Calu3 (cell line): ENCODE results near the gene SHH. TPM values are rescaled to one million over a fixed set of nuclear protein-coding genes. Genes with fewer than 3 reads are reported as not detected.

Experiments used
- BruUV-seq: library from RNA; stranded (reverse); fragments of 400-500 nt; replicated peaks from 2 replicates; lab custom pipeline; 2021; lab: Mats Ljungman, UMichigan
- CTCF ChIA-PET: fragments of 300-600 bp; sonication (Branson Sonifier 250); formaldehyde crosslinking; loops from one replicate; lab custom pipeline; 2022; ENCODE audit warnings: antibody characterized with exemption; lab: Charles Lee
- DNase-seq: peaks from one replicate; pipeline ENCODE4 v3.0.0; 2022
- H3K27ac Mint-ChIP-seq: one replicate; pipeline ENCODE4 v1.8.0; 2022; ENCODE audit warnings: mixed read lengths; ENCODE audit not compliant: unreplicated experiment
- H3K27me3 Mint-ChIP-seq: one replicate; pipeline ENCODE4 v1.8.0; 2022; ENCODE audit warnings: mixed read lengths; ENCODE audit not compliant: unreplicated experiment
- H3K36me3 Mint-ChIP-seq: one replicate; pipeline ENCODE4 v1.8.0; 2022; ENCODE audit warnings: mild to moderate bottlenecking, moderate library complexity, mixed read lengths; ENCODE audit not compliant: insufficient read depth, unreplicated experiment
- H3K4me1 Mint-ChIP-seq: one replicate; pipeline ENCODE4 v1.8.0; 2022; ENCODE audit warnings: mild to moderate bottlenecking, low read depth, mixed read lengths; ENCODE audit not compliant: unreplicated experiment
- H3K4me3 Mint-ChIP-seq: one replicate; pipeline ENCODE4 v1.8.0; 2022; ENCODE audit warnings: mild to moderate bottlenecking, low read depth, moderate library complexity, mixed read lengths; ENCODE audit not compliant: unreplicated experiment
- H3K9me3 Mint-ChIP-seq: one replicate; pipeline ENCODE4 v1.8.0; 2022; ENCODE audit warnings: low read depth, mixed read lengths; ENCODE audit not compliant: unreplicated experiment
- intact Hi-C: fragments of 100-400 bp; cut with micrococcal nuclease; formaldehyde crosslinking; loops from one replicate; pipeline ENCODE4 v1.10.0; 2022; ENCODE audit not compliant: unreplicated experiment
- total RNA-seq: library from RNA; stranded (reverse); gene quantifications from 2 replicates; pipeline ENCODE4 v1.2.3, GENCODE V29; 2022
- TF ChIP-seq, protein P1 (sequence below): fragments of 200-600 bp; IDR thresholded peaks from one replicate; pipeline ENCODE4 v1.8.0; 2022; ENCODE audit warnings: antibody characterized with exemption; ENCODE audit not compliant: unreplicated experiment

The SHH gene
- total RNA-seq, 1 experiment from 2014 or later: 1.1 TPM

DNA sequence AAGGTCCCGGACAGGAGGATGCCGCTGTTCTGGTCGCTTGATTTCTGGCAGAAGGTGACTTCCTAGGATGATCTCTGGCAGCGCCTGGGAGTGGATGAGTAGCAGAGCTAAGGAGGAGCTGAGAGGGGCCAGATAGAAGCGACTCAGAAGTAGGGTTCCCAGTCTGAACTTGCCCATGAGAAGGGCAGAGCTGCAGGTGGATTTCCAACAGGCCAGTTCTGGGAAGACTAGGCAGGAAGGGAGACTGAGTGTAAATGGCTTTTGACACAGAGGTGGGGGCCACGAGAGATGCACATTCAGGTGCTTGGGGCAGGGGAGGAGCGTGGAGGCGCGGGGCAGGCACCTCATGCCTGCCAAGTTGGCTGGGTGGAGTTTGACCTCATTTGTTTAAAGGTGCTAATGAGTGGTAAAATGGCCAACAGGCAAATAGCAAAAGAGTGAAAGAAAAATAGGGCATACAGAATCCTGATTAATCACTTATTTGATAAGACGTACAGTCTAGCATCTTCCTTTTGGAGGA lies 58.8 kb downstream of the SHH start:
- TF ChIP-seq, protein P1, sequence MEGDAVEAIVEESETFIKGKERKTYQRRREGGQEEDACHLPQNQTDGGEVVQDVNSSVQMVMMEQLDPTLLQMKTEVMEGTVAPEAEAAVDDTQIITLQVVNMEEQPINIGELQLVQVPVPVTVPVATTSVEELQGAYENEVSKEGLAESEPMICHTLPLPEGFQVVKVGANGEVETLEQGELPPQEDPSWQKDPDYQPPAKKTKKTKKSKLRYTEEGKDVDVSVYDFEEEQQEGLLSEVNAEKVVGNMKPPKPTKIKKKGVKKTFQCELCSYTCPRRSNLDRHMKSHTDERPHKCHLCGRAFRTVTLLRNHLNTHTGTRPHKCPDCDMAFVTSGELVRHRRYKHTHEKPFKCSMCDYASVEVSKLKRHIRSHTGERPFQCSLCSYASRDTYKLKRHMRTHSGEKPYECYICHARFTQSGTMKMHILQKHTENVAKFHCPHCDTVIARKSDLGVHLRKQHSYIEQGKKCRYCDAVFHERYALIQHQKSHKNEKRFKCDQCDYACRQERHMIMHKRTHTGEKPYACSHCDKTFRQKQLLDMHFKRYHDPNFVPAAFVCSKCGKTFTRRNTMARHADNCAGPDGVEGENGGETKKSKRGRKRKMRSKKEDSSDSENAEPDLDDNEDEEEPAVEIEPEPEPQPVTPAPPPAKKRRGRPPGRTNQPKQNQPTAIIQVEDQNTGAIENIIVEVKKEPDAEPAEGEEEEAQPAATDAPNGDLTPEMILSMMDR: no peak
- CTCF ChIA-PET: no interaction called here
- no peak overlapping the region for H3K4me3 Mint-ChIP-seq
- H3K27ac Mint-ChIP-seq: no peak overlapping the region
- no peaks in the 10 kb centered on the region for H3K9me3 Mint-ChIP-seq
- DNase-seq: no peak
- no peaks in the 10 kb centered on the region for H3K27me3 Mint-ChIP-seq
- H3K4me1 Mint-ChIP-seq: peaks cover 16% of the 10 kb centered on the region
- intact Hi-C loops: no loop called here
- peaks cover 17% of the 10 kb centered on the region for H3K36me3 Mint-ChIP-seq
- no TSS peak for BruUV-seq

DNA sequence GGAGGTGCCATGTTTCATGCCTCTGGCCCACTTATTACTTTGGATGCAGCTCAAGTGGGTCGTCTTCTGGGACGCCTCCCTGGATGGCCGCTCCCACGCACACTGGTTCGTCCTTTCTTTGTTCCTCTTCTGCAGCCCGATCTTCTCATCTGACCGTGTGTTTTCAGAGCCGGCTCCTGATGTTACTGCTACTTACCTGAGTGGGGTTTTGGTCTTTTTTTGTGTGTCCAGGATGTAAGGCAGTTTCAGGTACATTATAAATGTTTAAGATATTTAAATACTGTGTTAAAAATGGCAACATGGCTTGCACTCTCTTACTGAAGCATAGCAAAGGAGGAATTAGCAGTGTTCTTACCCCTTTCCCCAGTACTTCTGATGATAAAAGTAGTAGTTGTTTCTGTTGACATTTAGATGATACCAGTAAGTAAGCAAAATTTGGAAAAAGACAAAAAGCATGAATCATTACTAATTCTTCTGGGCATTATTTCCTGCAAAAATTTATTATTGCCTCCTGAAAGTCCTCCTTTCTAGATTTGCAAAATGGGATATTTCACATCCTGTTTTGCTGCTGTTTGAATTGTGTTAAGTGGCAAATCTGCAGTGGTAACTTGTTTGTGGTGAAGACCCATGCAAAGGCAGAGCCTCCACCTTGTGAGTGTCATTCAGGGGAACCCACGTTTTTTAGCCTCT lies 59.4 kb downstream of the SHH start:
- CTCF ChIA-PET: no interaction called here
- intact Hi-C loops: no loop called here
- H3K36me3 Mint-ChIP-seq: peaks cover 17% of the 10 kb centered on the region

DNA sequence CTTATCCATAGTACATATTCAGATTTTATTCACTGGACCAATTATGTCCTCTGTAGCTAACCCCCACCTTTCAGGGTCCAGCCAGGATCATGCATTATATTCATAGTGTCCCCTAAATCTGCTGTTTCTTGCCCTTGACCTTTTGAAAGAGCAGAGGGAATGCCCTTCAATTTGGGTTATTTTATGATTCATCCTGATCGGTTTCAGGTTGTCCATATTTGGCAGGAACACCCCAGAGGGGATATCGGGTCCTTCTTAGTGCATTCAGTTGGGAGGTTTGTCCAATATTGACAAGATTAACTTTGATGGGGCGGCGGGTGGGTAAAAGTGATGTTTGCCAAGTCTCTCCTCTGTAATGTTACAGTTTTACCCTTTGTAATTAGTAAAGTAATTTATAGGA lies 60.9 kb downstream of the SHH start:
- TF ChIP-seq, protein P1: no peak
- Mint-ChIP-seq H3K27me3 (no peaks in the 10 kb centered on the region), H3K9me3 (no peaks in the 10 kb centered on the region), H3K27ac (no peak overlapping the region), H3K36me3 (peaks cover 12% of the 10 kb centered on the region), H3K4me1 (peaks cover 16% of the 10 kb centered on the region), H3K4me3 (no peak overlapping the region)
- intact Hi-C loops: no loop called here
- CTCF ChIA-PET: no interaction called here
- DNase-seq: no peak
- BruUV-seq: no TSS peak

More for the DNA sequence above, 59.4 kb downstream of the SHH start:
- no TSS peak for BruUV-seq
- Mint-ChIP-seq H3K4me1 (peaks cover 16% of the 10 kb centered on the region), H3K27ac (no peak overlapping the region), H3K9me3 (no peaks in the 10 kb centered on the region), H3K27me3 (no peaks in the 10 kb centered on the region), H3K4me3 (no peak overlapping the region)
- TF ChIP-seq, protein P1: no peak
- DNase-seq: no peak

DNA sequence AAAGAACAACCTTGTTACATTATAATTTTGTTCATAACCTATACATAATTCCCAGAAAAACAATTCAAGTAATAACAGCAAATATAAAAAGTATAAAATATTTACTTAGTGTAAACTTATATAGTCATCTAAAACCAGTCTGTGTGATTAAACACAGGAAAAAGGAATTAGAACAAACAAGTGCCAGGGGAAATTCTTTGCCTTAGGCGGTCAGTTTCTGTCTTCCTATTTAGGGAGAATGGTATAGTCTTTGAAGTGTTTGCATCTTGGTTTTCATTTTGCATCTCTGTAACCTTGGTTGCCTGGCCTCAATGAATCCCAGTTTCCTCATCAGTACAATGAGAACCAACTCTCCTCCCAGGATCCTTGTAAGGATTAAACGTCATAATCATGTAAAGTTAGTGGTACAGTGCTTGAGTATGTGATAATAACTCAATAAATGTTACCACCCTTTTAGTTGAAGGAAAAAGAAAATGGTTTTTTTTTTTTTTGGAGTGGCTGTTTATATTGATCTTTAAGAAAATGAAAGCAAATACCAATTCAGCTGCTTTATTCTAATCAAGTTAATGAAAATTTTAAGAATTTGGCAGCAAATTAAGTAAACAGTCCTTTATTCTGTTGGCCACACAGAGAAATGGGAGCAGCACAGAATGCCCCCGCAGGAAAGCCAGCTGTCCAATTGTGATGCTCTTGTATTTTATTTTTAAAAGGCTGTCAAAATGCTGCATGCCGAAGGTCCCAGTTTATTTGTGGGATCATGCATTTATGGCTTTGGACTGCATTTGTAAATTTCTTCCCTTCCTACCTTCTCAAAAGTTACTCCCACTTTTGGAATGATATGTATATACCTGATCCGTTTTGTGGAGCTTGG lies 61.8 kb downstream of the SHH start:
- Mint-ChIP-seq H3K4me1 (peaks cover 16% of the 10 kb centered on the region), H3K36me3 (peaks cover 18% of the 10 kb centered on the region), H3K27me3 (no peaks in the 10 kb centered on the region), H3K4me3 (no peak overlapping the region), H3K27ac (no peak overlapping the region), H3K9me3 (no peaks in the 10 kb centered on the region)
- CTCF ChIA-PET: no interaction called here
- intact Hi-C loops: no loop called here
- BruUV-seq: no TSS peak
- DNase-seq: no peak
- TF ChIP-seq, protein P1: no peak

Other genes starting within 250 kb of the SHH start
- 82.9 and 85.3 TPM in 2 replicates for gene RBM33, start 167.8 kb downstream of the SHH start, total RNA-seq